Endothelial cell of umbilical vein (primary cell): ENCODE measurements around the gene RETSAT. TPM values are rescaled to one million over a fixed set of nuclear protein-coding genes. Genes with fewer than 3 reads are reported as not detected.
"Not testable (repeated sequence)": the region's sequence is repeated elsewhere in the genome, so short reads cannot be mapped to it uniquely, and the experiment has no call there.

ENCODE experiments used
- BruUV-seq: library from RNA; stranded (reverse); fragments of 400-500 nt; replicated peaks from 2 replicates; lab custom pipeline; 2021; lab: Mats Ljungman, UMichigan
- CTCF ChIA-PET: fragments of 300-600, 350-600 bp; sonication (Branson Sonifier 250); formaldehyde crosslinking; loops from one replicate; lab custom pipeline; 2021; ENCODE audit warnings: antibody characterized with exemption, inconsistent platforms; lab: Charles Lee
- POLR2A ChIA-PET: fragments of 300-600, 350-600 bp; sonication (Branson Sonifier 250); formaldehyde crosslinking; loops from one replicate; lab custom pipeline; 2021; ENCODE audit warnings: antibody characterized with exemption, inconsistent platforms; lab: Charles Lee
- DNase-seq: peaks from one replicate; pipeline ENCODE4 v3.0.0-alpha.2; 2011; ENCODE audit warnings: low read depth, low spot score
- FAIRE-seq: peaks from 2 replicates; lab custom pipeline; 2011; peaks lifted over from hg19 to GRCh38; lab: Jason Lieb, UNC
- H2AFZ ChIP-seq: 2 replicates; pipeline ENCODE4 v1.6.0; 2012; ENCODE audit warnings: low read depth, low read length, control low read depth, inconsistent platforms
- H3K27ac ChIP-seq: 2 replicates; pipeline ENCODE4 v1.5.1; 2011; ENCODE audit warnings: low read depth, mild to moderate bottlenecking, control low read depth, low read length, moderate library complexity; ENCODE audit not compliant: insufficient read depth
- H3K27me3 ChIP-seq, 2 experiments: 2 replicates each; pipeline versions ENCODE4 v1.6.0 to v1.6.1; 2011; ENCODE audit warnings: low read length in 2 of 2, mixed read lengths in 1 of 2; ENCODE audit not compliant: control insufficient read depth in 2 of 2, insufficient read depth in 2 of 2
- H3K36me3 ChIP-seq, 2 experiments: 2 replicates in 1 of 2; 3 replicates in 1 of 2; pipeline ENCODE4 v1.5.1; 2011; ENCODE audit warnings: low read length in 2 of 2, mild to moderate bottlenecking in 1 of 2, moderate library complexity in 1 of 2; ENCODE audit not compliant: control insufficient read depth in 2 of 2, insufficient read depth in 2 of 2; ENCODE audit errors: extremely low read depth in 1 of 2
- H3K4me1 ChIP-seq: 3 replicates; pipeline ENCODE4 v1.5.1; 2011; ENCODE audit warnings: mild to moderate bottlenecking, low read length; ENCODE audit not compliant: control insufficient read depth, insufficient read depth; ENCODE audit errors: extremely low read depth
- H3K4me2 ChIP-seq: 2 replicates; pipeline ENCODE4 v1.6.1; 2011; ENCODE audit warnings: low read length, control low read depth, mixed read lengths; ENCODE audit not compliant: insufficient read depth
- H3K4me3 ChIP-seq, 3 experiments: fragments of 200-600 bp in 1 of 3; sonication (generic), shearing (Covaris generic) in 1 of 3; replicated peaks in 1 of 3; 2 replicates each; pipeline ENCODE4 v1.5.1; 2011 to 2016; ENCODE audit warnings: control low read depth in 3 of 3, low read length in 3 of 3, mild to moderate bottlenecking in 2 of 3, inconsistent platforms in 1 of 3, low read depth in 1 of 3, moderate library complexity in 1 of 3; ENCODE audit not compliant: insufficient read depth in 1 of 3
- H3K79me2 ChIP-seq: 2 replicates; pipeline ENCODE4 v1.6.0; 2012; ENCODE audit warnings: low read length, inconsistent platforms; ENCODE audit not compliant: control insufficient read depth, insufficient read depth
- H3K9ac ChIP-seq: replicated peaks from 2 replicates; pipeline ENCODE3; 2011; ENCODE audit warnings: low read length, control low read depth; ENCODE audit not compliant: insufficient read depth; ENCODE audit errors: extremely low read depth
- H3K9me1 ChIP-seq: replicated peaks from 3 replicates; pipeline ENCODE4 v1.6.0; 2011; ENCODE audit warnings: mild to moderate bottlenecking, low read length; ENCODE audit not compliant: control insufficient read depth, insufficient read depth; ENCODE audit errors: extremely low read depth
- H3K9me3 ChIP-seq: replicated peaks from 2 replicates; pipeline ENCODE4 v1.5.1; 2012; ENCODE audit warnings: low read length, inconsistent platforms; ENCODE audit not compliant: control insufficient read depth, insufficient read depth
- H4K20me1 ChIP-seq: replicated peaks from 2 replicates; pipeline ENCODE3; 2011; ENCODE audit warnings: mild to moderate bottlenecking, low read length; ENCODE audit not compliant: control insufficient read depth, insufficient read depth; ENCODE audit errors: extremely low read depth
- EZH2 ChIP-seq: IDR thresholded peaks from 2 replicates; pipeline ENCODE4 v1.6.1; 2012; ENCODE audit warnings: borderline replicate concordance, low read depth, mild to moderate bottlenecking, moderate library complexity, low read length, inconsistent platforms; ENCODE audit not compliant: severe bottlenecking
- FOS ChIP-seq: IDR thresholded peaks from 2 replicates; pipeline ENCODE4 v1.6.1; 2011; ENCODE audit warnings: mild to moderate bottlenecking, low read length, moderate library complexity, borderline replicate concordance; ENCODE audit not compliant: insufficient read depth
- GATA2 ChIP-seq: IDR thresholded peaks from 2 replicates; pipeline ENCODE4 v1.7.0; 2011; ENCODE audit warnings: low read depth, mild to moderate bottlenecking, moderate library complexity, mixed read lengths, low read length; ENCODE audit not compliant: insufficient read length, insufficient read depth
- JUN ChIP-seq: IDR thresholded peaks from 2 replicates; pipeline ENCODE4 v1.6.1; 2011; ENCODE audit warnings: borderline replicate concordance, low read depth; ENCODE audit not compliant: insufficient read length, insufficient read depth
- MYC ChIP-seq: IDR thresholded peaks from one replicate; pipeline ENCODE4 v1.6.1; 2011; ENCODE audit warnings: mild to moderate bottlenecking, low read depth, low read length
- POLR2A ChIP-seq: IDR thresholded peaks from 2 replicates; pipeline ENCODE4 v1.6.1; 2012; ENCODE audit warnings: low read depth, mild to moderate bottlenecking, control low read depth, low read length
- POLR2AphosphoS5 ChIP-seq: IDR thresholded peaks from 2 replicates; pipeline ENCODE4 v1.6.1; 2012; ENCODE audit warnings: low read depth, mild to moderate bottlenecking, control low read depth, low read length, moderate library complexity; ENCODE audit not compliant: insufficient read depth
- dilution Hi-C: fragments of 300-500 bp; cut with MboI; formaldehyde crosslinking; loops from one replicate; pipeline ENCODE4 v1.15.0; 2019; ENCODE audit warnings: low sequenced_read_pairs; ENCODE audit not compliant: extremely low pct_ligation_motif_present
- intact Hi-C: fragments of 100-400 bp; cut with micrococcal nuclease; formaldehyde crosslinking; loops from one replicate; pipeline ENCODE4 v1.10.0; 2022
- polyA plus RNA-seq, 4 experiments: library from polyadenylated mRNA; depleted of rRNA in 3 of 4; stranded (reverse) in 3 of 4; unstranded in 1 of 4; fragments of >200 nt; gene quantifications; 2 replicates each; pipeline versions ENCODE4 v1.2.1 to v1.2.3, GENCODE V29; 2011 to 2012; ENCODE audit warnings: missing spikeins in 1 of 4
- total RNA-seq: library from RNA; stranded (reverse); gene quantifications from 2 replicates; pipeline ENCODE4 v1.2.3, GENCODE V29; 2021
- TF ChIP-seq, protein P1 (sequence below): IDR thresholded peaks from 2 replicates; pipeline ENCODE4 v1.6.1; 2011; ENCODE audit not compliant: insufficient read depth, insufficient read length
- TF ChIP-seq, protein P2 (sequence below), 2 donors: IDR thresholded peaks; 1 replicate in 1 of 2; 2 replicates in 1 of 2; pipeline ENCODE4 v1.5.1; 2011; ENCODE audit warnings: low read length in 2 of 2, mild to moderate bottlenecking in 2 of 2, moderate library complexity in 2 of 2, control low read depth in 1 of 2, inconsistent platforms in 1 of 2, low read depth in 1 of 2; ENCODE audit not compliant: insufficient read depth in 1 of 2; ENCODE audit errors: extremely low read depth in 1 of 2

Gene RETSAT
- total and polyA plus RNA-seq, 2 donors (not counting 3 experiments of a cell fraction or from before 2014, with no cell fraction given): 43.8 to 59.1 TPM

DNA sequence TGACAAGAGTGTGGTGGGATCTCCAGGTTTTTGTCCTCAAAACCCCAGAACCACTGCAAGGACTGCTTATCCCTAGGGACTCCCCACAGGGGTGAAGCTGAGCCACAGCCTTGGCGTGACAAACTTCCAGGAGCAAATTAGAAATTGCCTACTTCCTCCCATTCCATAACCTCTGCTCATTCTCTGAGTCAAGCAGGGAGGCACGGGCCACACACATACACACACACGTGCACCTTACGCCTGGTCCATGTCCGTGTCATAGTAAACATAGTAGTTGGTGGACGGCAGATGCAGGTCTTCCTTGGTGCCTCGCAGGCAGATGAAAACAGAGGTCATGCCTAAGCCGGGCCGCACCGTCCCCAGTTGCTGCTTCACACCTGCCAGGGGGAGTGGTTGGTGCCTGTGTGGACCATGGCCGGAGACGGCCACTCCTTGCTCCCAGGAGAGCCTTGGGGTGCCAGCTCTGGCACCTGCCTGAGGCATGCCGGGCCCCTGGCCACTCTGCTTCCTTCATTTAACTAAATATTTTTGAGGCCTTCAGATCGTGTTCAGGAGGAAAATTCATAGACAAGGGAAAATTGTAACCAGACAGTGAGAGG lies 9.9 kb downstream of the RETSAT start:
- H3K4me3 ChIP-seq: no peak overlapping the region
- no peak for DNase-seq
- H3K9me3 ChIP-seq: no peaks in the 10 kb centered on the region
- FAIRE-seq: no peak
- ChIA-PET CTCF (no interaction called here), POLR2A (interaction anchor here (2.2 kb wide), 1 partner anchor 10 kb away, joined by 8 read pairs; the partner anchor contains the start of genes ELMOD3 and RETSAT)
- no peaks in the 10 kb centered on the region for H3K79me2 ChIP-seq
- H3K4me2 ChIP-seq: no peak overlapping the region
- H3K4me1 ChIP-seq: no peaks in the 10 kb centered on the region
- peaks cover under 1% of the 10 kb centered on the region for H3K9me1 ChIP-seq
- H3K9ac ChIP-seq: no peak overlapping the region
- no TSS peak for BruUV-seq
- H3K27ac ChIP-seq: no peak overlapping the region
- intact Hi-C loops: no loop called here
- TF ChIP-seq MYC (no peak), POLR2A (no peak), FOS (no peak), JUN (no peak), EZH2 (no peak), GATA2 (no peak), POLR2AphosphoS5 (no peak)
- TF ChIP-seq, protein P1, sequence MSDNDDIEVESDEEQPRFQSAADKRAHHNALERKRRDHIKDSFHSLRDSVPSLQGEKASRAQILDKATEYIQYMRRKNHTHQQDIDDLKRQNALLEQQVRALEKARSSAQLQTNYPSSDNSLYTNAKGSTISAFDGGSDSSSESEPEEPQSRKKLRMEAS: no peak
- TF ChIP-seq, protein P2, sequence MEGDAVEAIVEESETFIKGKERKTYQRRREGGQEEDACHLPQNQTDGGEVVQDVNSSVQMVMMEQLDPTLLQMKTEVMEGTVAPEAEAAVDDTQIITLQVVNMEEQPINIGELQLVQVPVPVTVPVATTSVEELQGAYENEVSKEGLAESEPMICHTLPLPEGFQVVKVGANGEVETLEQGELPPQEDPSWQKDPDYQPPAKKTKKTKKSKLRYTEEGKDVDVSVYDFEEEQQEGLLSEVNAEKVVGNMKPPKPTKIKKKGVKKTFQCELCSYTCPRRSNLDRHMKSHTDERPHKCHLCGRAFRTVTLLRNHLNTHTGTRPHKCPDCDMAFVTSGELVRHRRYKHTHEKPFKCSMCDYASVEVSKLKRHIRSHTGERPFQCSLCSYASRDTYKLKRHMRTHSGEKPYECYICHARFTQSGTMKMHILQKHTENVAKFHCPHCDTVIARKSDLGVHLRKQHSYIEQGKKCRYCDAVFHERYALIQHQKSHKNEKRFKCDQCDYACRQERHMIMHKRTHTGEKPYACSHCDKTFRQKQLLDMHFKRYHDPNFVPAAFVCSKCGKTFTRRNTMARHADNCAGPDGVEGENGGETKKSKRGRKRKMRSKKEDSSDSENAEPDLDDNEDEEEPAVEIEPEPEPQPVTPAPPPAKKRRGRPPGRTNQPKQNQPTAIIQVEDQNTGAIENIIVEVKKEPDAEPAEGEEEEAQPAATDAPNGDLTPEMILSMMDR (IDR thresholded peaks at IDR 0.05; ENCODE audit: extremely low read depth in 1 of 2, insufficient read depth in 1 of 2, low read depth in 1 of 2, low read length in 2 of 2): no peak
- H3K36me3 ChIP-seq: peaks cover 5 to 15% of the 10 kb centered on the region in 2 experiments
- H3K27me3 ChIP-seq: peaks cover 1 to 3% of the 10 kb centered on the region in 2 experiments
- no peak overlapping the region for H2AFZ ChIP-seq
- no peaks in the 10 kb centered on the region for H4K20me1 ChIP-seq
- dilution Hi-C loops: no loop called here

DNA sequence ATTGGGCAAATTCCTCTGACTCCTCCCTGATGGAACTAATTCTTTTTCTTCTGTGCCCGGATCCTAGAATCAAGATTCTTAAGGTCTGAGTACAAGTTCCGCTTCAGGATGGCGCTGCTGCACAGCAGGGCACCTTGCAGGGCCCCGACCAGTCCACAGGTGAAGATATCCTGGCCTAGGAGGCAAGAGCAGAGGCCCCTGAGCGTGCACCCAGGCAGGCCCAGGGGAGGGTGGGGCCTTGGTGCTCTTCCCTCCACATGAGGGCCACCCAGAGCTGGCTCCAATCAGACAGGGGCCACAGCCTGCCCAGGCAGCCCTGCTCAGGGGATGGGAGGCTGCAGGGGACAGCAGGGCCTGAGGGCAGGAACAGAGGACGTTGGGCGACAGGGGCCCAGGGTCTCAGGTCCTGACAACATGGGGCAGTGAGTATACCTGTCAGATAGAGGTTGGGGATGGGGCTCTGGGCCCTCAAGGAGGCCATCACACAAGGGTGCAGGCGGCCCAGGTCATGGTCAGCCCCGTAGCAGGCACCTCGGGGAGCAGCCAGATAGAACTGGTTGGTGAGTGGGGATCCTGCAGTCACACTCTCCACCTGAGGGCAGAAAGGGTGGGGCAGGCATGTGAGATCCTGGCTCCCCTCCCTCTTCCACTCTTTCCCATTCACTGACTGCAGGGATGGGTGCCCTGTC lies 11.0 kb downstream of the RETSAT start:
- H3K27me3 ChIP-seq, POLR2A ChIA-PET, H3K9me1 ChIP-seq, H3K79me2 ChIP-seq, DNase-seq, dilution Hi-C loops, H2AFZ ChIP-seq, CTCF ChIA-PET, H3K9me3 ChIP-seq, H3K9ac ChIP-seq, FAIRE-seq, intact Hi-C loops, H3K4me3 ChIP-seq, H3K27ac ChIP-seq, H3K4me2 ChIP-seq, BruUV-seq, H3K4me1 ChIP-seq, H4K20me1 ChIP-seq: not testable (repeated sequence)
- peaks cover 2 to 11% of the 10 kb centered on the region in 2 experiments for H3K36me3 ChIP-seq
